GM12864 (cell line): ENCODE measurements around the gene MACF1.
"Not testable (repeated sequence)": the region's sequence is repeated elsewhere in the genome, so short reads cannot be mapped to it uniquely, and the experiment has no call there.

Experiments used
- DNase-seq: peaks from one replicate; pipeline ENCODE4 v3.0.0-alpha.2; 2011; ENCODE audit warnings: low read depth
- H3K4me3 ChIP-seq: 2 replicates; pipeline ENCODE4 v1.5.1; 2011; ENCODE audit warnings: mild to moderate bottlenecking, low read depth, low read length, control low read depth
- CTCF ChIP-seq: IDR thresholded peaks from 2 replicates; pipeline ENCODE4 v1.5.1; 2011; ENCODE audit warnings: low read depth, mild to moderate bottlenecking, moderate library complexity, low read length, control low read depth, inconsistent platforms; ENCODE audit errors: missing control alignments

MACF1 gene

DNA sequence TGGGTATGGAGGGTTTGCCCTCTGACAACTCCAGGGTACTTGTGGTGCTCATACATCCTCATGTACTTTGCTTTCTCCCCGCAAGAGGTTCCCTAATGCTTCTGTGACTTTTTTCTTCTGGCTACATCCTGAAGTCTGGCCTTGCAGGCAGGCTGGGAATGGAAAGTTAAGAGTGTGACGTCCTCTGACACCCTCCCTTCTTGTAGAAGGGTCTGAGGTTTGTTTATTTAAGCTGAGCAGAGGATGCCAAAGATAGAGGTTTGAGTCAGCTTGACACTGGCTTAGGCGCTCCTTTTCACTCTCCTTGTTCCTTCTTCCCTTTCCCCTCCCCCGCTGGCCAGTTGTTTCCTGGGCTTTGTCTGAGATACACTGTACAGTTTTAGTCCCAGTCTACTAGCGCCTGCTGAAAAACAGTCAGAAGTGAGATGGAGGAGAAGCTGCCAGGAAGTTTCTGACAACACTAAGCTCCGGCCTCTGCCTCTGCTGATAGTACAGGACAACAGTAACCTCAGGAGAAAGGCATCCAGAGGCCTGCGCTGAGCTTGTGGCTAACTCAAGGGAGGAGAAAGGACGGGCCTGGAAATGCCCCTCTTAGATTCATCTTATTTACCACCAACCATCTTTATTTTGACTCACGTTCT, at the start of gene MACF1:
TSS of gene MACF1 (plus strand) at position 255 of the 641 bp plus-strand sequence. CDS start at position 583, 328 bp downstream.
- no peak for DNase-seq
- TF ChIP-seq CTCF, result peak; percentile 36
- peak within 1 kb of the TSS; percentile 45 for H3K4me3 ChIP-seq

- no peak for DNase-seq
- no peak overlapping the region for H3K4me3 ChIP-seq
- no peak for TF ChIP-seq CTCF
Observed at GRCh38 chr1:39157304-39157703, 47.2 kb upstream of the MACF1 start.

DNA sequence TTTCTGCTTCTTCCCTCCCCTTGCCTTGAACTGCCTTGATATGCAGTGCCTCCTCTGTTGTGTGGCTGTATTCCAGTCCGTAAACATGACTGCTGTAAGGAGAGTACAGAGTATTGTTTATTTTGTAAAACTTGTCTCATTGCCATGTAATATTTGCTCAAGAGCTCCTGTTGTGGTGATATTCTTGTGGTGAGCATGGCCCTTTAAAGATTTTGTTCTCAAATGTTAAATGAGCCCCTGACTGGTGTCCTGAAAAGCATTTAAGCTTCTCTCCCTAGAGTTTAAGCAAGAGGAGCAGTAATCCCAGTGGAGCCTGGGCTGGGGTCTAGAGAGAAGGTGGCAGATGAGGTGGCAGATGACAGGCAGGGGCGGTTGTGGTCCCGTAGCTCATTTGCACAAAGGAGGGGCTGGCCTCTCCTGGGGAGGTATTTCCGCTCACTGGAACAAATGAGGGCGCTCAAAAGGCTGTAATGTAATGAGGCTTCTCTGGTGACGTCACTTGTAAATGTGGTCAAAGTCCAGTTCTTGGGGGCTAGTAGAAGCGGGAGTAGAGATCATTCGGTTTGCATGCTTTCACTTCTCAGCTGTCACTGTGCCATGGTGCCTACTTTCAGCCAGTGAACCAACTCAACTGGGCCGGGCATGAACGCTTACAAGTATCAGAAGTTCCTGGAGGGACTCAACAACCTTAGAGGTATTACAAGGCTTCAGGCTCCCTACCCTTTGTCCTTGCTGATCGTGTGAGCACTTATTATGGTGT, 46.0 kb upstream of the MACF1 start:
- TF ChIP-seq CTCF, result no peak
- DNase-seq, result peak; percentile 26
- H3K4me3 ChIP-seq, result no peak overlapping the region; the same call in 1 of the 2 replicates

DNA sequence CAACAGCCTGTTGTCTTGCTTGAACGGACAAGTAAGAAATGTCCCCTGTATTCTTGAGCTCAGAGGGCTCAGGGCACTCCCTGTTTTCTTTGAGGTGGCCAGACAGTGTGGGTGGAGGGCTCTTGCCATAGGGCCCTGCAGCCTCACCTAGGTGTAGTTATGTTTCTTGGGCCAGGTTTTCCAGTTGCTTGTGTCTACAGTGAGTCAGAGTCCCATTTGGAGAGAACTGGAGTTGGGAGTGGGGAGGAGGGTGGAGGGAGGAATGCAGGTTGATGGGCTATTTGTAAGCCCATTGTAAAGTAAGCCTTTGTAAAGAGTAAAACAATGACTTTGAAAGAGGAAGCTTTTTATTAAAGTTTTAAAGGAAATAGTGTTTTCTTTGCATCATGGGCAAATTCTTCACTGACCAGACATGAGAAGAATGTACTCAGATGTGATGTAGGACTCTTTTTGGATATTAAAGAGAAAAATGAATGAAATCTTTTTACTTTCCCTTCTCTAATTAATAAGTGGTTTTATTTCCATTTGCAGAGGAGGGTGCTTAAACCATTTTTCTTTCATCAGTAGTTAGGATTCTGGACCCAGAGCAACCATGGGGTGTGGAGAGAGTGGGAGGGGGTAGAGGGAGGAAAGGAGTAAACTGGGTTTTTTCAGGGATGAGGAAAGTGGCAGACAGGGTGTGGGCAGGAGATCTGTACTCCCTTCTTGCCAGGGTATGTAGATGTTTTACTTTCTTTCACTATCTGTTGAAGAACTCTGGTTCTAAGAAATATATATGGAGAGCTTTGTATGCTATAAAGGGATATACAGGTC, 45.1 kb upstream of the MACF1 start:
- TF ChIP-seq CTCF, result no peak
- no peak for DNase-seq
- H3K4me3 ChIP-seq, result no peak overlapping the region

- no peak for TF ChIP-seq CTCF
- DNase-seq, result no peak
- no peak overlapping the region for H3K4me3 ChIP-seq
Observed at GRCh38 chr1:39160703-39161102, 43.8 kb upstream of the MACF1 start.

GRCh38 chr1:39161811-39162210, 42.7 kb upstream of the MACF1 start:
- not testable (repeated sequence) for DNase-seq, H3K4me3 ChIP-seq

GRCh38 chr1:39163469-39163868, 41.0 kb upstream of the MACF1 start:
- no peak overlapping the region for H3K4me3 ChIP-seq
- DNase-seq, result no peak
- TF ChIP-seq CTCF, result no peak
